ENCODE measurements around the gene GCM1.

DNA sequence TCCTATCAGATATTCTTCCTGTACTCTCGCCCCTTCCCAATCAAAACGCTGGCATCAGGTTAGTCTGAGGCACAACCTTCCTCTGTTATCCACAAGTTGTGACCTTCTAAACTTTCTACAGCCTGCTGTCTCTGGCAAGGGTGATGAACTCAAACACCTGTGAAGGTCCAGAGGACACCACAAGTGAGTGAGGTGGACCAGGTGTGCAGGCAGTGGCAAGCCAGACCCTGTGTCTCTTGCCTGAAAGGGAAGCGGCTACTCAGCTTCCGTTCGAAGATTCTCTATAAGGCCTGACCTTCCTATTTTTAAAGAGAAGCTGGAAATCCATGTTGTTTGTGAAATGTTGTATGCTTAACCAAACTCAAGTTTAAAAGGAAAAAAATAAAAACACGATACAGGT is 36.8 kb downstream of the GCM1 start:
- TF ChIP-seq, protein P1, sequence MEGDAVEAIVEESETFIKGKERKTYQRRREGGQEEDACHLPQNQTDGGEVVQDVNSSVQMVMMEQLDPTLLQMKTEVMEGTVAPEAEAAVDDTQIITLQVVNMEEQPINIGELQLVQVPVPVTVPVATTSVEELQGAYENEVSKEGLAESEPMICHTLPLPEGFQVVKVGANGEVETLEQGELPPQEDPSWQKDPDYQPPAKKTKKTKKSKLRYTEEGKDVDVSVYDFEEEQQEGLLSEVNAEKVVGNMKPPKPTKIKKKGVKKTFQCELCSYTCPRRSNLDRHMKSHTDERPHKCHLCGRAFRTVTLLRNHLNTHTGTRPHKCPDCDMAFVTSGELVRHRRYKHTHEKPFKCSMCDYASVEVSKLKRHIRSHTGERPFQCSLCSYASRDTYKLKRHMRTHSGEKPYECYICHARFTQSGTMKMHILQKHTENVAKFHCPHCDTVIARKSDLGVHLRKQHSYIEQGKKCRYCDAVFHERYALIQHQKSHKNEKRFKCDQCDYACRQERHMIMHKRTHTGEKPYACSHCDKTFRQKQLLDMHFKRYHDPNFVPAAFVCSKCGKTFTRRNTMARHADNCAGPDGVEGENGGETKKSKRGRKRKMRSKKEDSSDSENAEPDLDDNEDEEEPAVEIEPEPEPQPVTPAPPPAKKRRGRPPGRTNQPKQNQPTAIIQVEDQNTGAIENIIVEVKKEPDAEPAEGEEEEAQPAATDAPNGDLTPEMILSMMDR (IDR thresholded peaks at IDR 0.05), result no peak
- TF ChIP-seq POLR2A (IDR thresholded peaks at IDR 0.05), result no peak

Measured in Peyer's patch (tissue), 4 donors.